Kidney (tissue), 14 donors: ENCODE results near the gene HELB. TPM values are rescaled to one million over a fixed set of nuclear protein-coding genes. Genes with fewer than 3 reads are reported as not detected.

Source experiments
- DNase-seq, 5 donors: peaks; one replicate each; pipeline ENCODE4 v3.0.0-alpha.2; 2013 to 2020
- FAIRE-seq: peaks from 2 replicates; lab custom pipeline; 2012; peaks lifted over from hg19 to GRCh38; lab: Jason Lieb, UNC
- H3K27ac ChIP-seq, 2 donors: one replicate each; pipeline ENCODE4 v1.7.0; 2013; ENCODE audit warnings: low read depth in 2 of 2, low read length in 2 of 2, inconsistent platforms in 1 of 2
- H3K27me3 ChIP-seq: one replicate; pipeline ENCODE4 v1.7.1; 2013; ENCODE audit warnings: low read length, inconsistent platforms; ENCODE audit not compliant: control insufficient read depth, insufficient read depth
- H3K36me3 ChIP-seq, 3 donors: one replicate each; pipeline versions ENCODE4 v1.7.0 to v1.7.1; 2013; ENCODE audit warnings: low read length in 3 of 3, control low read depth in 1 of 3, inconsistent platforms in 1 of 3; ENCODE audit not compliant: insufficient read depth in 3 of 3, control insufficient read depth in 2 of 3
- H3K4me1 ChIP-seq, 3 donors: one replicate each; pipeline versions ENCODE4 v1.7.0 to v1.7.1; 2013; ENCODE audit warnings: low read length in 3 of 3, inconsistent platforms in 1 of 3, low read depth in 1 of 3; ENCODE audit not compliant: control insufficient read depth in 2 of 3, insufficient read depth in 2 of 3
- H3K4me3 ChIP-seq, 3 donors: one replicate each; pipeline versions ENCODE4 v1.7.0 to v1.8.1; 2013; ENCODE audit warnings: low read length in 3 of 3, control low read depth in 1 of 3, inconsistent platforms in 1 of 3
- H3K9ac ChIP-seq, 3 donors: one replicate each; pipeline versions ENCODE4 v1.7.0 to v1.7.1; 2013; ENCODE audit warnings: low read length in 3 of 3, control low read depth in 1 of 3, inconsistent platforms in 1 of 3
- H3K9me3 ChIP-seq, 3 donors: one replicate each; pipeline versions ENCODE4 v1.7.0 to v1.7.1; 2013; ENCODE audit warnings: low read length in 3 of 3, control low read depth in 1 of 3, inconsistent platforms in 1 of 3; ENCODE audit not compliant: control insufficient read depth in 2 of 3, insufficient read depth in 1 of 3
- CTCF ChIP-seq: IDR thresholded peaks from 3 replicates; pipeline ENCODE4 v1.5.1; 2012; ENCODE audit warnings: mild to moderate bottlenecking, moderate library complexity, borderline replicate concordance; ENCODE audit not compliant: insufficient read depth; ENCODE audit errors: extremely low read depth
- intact Hi-C: fragments of 100-400 bp; cut with DNase I; formaldehyde crosslinking; loops from one replicate; pipeline ENCODE4 v1.11.1; 2022
- polyA plus RNA-seq: library from polyadenylated mRNA; stranded (reverse); fragments of 350-450 nt; fragmentation: Illumina TruSeq; extraction: RNeasy Lipid Tissue Mini Kit (QIAGEN cat#74804); gene quantifications from one replicate; pipeline ENCODE4 v1.2.3, GENCODE V29; 2014; ENCODE audit warnings: low read depth, low replicate concordance; ENCODE audit not compliant: insufficient read depth
- total RNA-seq: library from RNA; stranded (reverse); fragmentation: NEBNext Ultra II Directional; extraction: Animal tissue kit (Norgen Biotek cat#: 25700); gene quantifications from one replicate; pipeline ENCODE4 v1.2.1, GENCODE V29; 2021
- donor health status: control.
- donor health status: control.
- donor health status: control.
- donor health status: control.
- donor health status: control.
- donor health status: DM: yes; HTN: yes; CAD: no.
- donor health status: Normal renal cell carcinoma (clear cell type).

Gene HELB
- total and polyA plus RNA-seq, 2 donors from 2014 or later, result 0.41 to 7.3 TPM

DNA sequence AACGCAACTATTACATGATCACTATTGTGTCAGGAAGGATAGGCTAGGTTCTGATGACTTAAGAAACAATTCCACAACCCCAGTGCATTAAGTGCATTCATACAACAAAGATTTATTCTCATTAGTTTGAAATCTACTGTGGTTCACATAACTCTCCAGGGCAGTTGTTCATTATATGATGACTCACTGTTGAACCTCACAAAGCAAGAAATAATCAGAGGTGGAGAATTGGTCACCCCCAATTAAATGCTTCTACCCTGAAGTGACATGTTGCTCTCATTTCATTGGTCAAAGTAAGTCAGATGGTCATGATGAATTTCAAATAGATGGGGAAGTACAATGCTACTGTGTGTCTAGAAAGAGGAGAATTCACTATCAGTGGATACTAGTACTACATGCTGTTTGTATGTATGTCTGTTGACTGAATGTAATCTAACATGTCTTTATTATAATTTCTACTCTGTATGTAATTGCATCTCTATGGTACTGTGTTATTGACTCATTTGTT is 6.1 kb upstream of the HELB start:
- Histone ChIP-seq H3K9ac (no peak overlapping the region), H3K27ac (no peak overlapping the region), H3K4me3 (no peak overlapping the region), H3K36me3 (no peaks in the 10 kb centered on the region), H3K27me3 (no peaks in the 10 kb centered on the region), H3K4me1 (no peaks in the 10 kb centered on the region), H3K9me3 (no peaks in the 10 kb centered on the region)
- intact Hi-C loops, result no loop called here
- DNase-seq (no peak), FAIRE-seq (no peak)
- no peak for TF ChIP-seq CTCF

- no peak overlapping the region for H3K27ac ChIP-seq
- intact Hi-C loops, result no loop called here
- H3K9ac ChIP-seq, result no peak overlapping the region
- FAIRE-seq, result no peak
- DNase-seq, result no peak
- no peaks in the 10 kb centered on the region for H3K9me3 ChIP-seq
- no peaks in the 10 kb centered on the region for H3K4me1 ChIP-seq
- no peak overlapping the region for H3K4me3 ChIP-seq
- H3K27me3 ChIP-seq, result no peaks in the 10 kb centered on the region
- no peak for TF ChIP-seq CTCF
- no peaks in the 10 kb centered on the region for H3K36me3 ChIP-seq
These were observed 5.2 kb upstream of the HELB start for GRCh38 chr12:66297080-66297479.

- H3K27ac ChIP-seq, result no peak overlapping the region
- intact Hi-C loops, result no loop called here
These were observed 4.4 kb upstream of the HELB start for GRCh38 chr12:66297923-66298322.

More at GRCh38 chr12:66297923-66298322, 4.4 kb upstream of the HELB start:
- H3K4me3 ChIP-seq, result no peak overlapping the region
- H3K9ac ChIP-seq, result no peak overlapping the region
- H3K4me1 ChIP-seq, result no peaks in the 10 kb centered on the region
- peak; percentile 8 for FAIRE-seq
- no peak for DNase-seq
- H3K27me3 ChIP-seq, result no peaks in the 10 kb centered on the region
- no peaks in the 10 kb centered on the region for H3K36me3 ChIP-seq
- no peak for TF ChIP-seq CTCF
- H3K9me3 ChIP-seq, result no peaks in the 10 kb centered on the region
